Lower leg skin (tissue), 3 donors: ENCODE data around the gene LAMB4.

Experiments used
- CTCF ChIP-seq, 3 donors: fragments of 450-650 bp; IDR thresholded peaks; one replicate each; pipeline ENCODE4 v1.5.1; 2016; ENCODE audit warnings: antibody characterized with exemption in 3 of 3, mild to moderate bottlenecking in 3 of 3, moderate library complexity in 2 of 3
- POLR2A ChIP-seq, 2 donors: fragments of 450-650 bp; IDR thresholded peaks; one replicate each; pipeline ENCODE4 v1.6.1; 2016 to 2017; ENCODE audit warnings: antibody characterized with exemption in 2 of 2, mild to moderate bottlenecking in 1 of 2, moderate library complexity in 1 of 2

- TF ChIP-seq CTCF (IDR thresholded peaks at IDR 0.05): no peak
- no peak for TF ChIP-seq POLR2A (IDR thresholded peaks at IDR 0.05)
Measured at GRCh38 chr7:108067844-108068243, 62.3 kb downstream of the LAMB4 start.
